Muscle layer of colon (tissue), 2 donors: Measurements from ENCODE around the gene PHAF1.

Experiments
- H3K27ac ChIP-seq: one replicate; pipeline ENCODE4 v1.7.0; 2013; ENCODE audit warnings: low read depth, mild to moderate bottlenecking, low read length, moderate library complexity
- H3K27me3 ChIP-seq, 2 donors: one replicate each; pipeline ENCODE4 v1.7.0; 2013; ENCODE audit warnings: low read length in 2 of 2, mild to moderate bottlenecking in 2 of 2; ENCODE audit not compliant: insufficient read depth in 2 of 2, control insufficient read depth in 1 of 2
- H3K36me3 ChIP-seq: one replicate; pipeline ENCODE4 v1.7.0; 2013; ENCODE audit warnings: mild to moderate bottlenecking, low read length; ENCODE audit not compliant: insufficient read depth
- H3K4me1 ChIP-seq: one replicate; pipeline ENCODE4 v1.7.0; 2013; ENCODE audit warnings: mild to moderate bottlenecking, low read length; ENCODE audit not compliant: insufficient read depth
- H3K4me3 ChIP-seq, 2 donors: one replicate each; pipeline ENCODE4 v1.7.0; 2013; ENCODE audit warnings: low read length in 2 of 2, low read depth in 1 of 2, mild to moderate bottlenecking in 1 of 2, moderate library complexity in 1 of 2
- H3K9ac ChIP-seq: one replicate; pipeline ENCODE4 v1.7.0; 2013; ENCODE audit warnings: low read length
- H3K9me3 ChIP-seq: one replicate; pipeline ENCODE4 v1.7.0; 2013; ENCODE audit warnings: mild to moderate bottlenecking, low read length
- donor health status: abdominal sarcoma.
- donor health status: Adenocarcinoma of cecum.

Gene PHAF1

DNA sequence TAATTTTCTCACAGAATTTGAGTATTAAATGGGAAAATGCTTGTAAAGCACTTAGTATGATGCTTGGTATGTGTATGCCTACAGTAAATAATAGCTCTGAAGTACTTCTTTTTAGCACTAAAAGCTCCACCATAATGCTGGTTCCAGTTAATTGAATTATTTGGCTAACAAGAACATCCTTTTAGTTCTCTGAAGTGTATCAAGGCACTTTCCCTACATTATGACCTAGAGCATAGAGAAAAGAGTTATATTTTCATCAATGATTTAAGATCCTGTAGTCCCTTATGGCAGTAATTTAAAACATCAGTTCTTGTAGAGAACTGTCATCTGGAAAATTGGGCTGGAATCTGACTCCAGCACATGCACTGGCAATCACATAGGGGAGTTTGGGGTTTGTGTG lies 21.9 kb upstream of the PHAF1 start:
- Histone ChIP-seq H3K36me3 (no peaks in the 10 kb centered on the region), H3K27me3 (no peaks in the 10 kb centered on the region), H3K4me1 (no peaks in the 10 kb centered on the region), H3K9ac (no peak overlapping the region), H3K9me3 (no peaks in the 10 kb centered on the region), H3K4me3 (no peak overlapping the region), H3K27ac (no peak overlapping the region)

DNA sequence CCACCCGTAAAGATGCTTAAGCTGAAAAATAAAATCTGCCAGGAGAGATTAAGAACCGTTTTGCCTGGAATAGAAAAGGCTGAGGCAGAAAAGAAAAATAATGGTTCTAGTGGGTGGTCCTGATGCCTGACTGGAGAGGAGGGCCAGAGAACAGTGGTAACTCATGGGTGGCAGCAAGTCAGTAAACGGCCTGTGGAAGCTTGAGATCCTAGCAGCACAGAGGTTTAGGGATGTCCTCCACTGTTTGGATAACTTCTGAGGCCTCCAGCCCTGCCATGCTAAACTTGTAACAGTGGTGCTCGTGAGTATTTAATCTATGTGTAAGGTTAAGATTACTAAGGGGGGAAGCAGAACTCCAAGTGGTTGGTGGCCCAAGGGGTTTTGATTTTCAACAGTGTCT lies 21.2 kb upstream of the PHAF1 start:
- H3K9me3 ChIP-seq = no peaks in the 10 kb centered on the region
- H3K27me3 ChIP-seq = no peaks in the 10 kb centered on the region
- H3K4me1 ChIP-seq = no peaks in the 10 kb centered on the region
- no peak overlapping the region for H3K9ac ChIP-seq
- H3K4me3 ChIP-seq = no peak overlapping the region
- H3K27ac ChIP-seq = no peak overlapping the region
- no peaks in the 10 kb centered on the region for H3K36me3 ChIP-seq

DNA sequence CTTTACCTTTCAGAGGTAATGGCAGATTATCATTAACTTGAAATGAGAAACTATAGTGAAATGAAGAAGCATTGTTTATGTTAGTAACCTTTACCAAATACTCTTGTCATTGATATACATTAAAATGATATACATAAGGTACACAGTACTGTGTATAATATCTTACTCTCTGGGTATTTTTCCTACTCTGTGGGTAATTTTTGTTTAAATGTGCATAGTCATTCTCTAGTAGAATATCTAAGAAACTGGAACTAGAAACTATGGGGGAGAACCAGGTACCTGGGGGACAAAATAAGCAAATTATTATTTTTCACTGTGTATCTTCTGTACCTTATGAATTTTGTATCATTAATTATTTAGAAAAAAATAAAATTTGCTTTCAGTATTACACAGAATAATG lies 20.6 kb upstream of the PHAF1 start:
- H3K27ac ChIP-seq = no peak overlapping the region
- H3K4me1 ChIP-seq = no peaks in the 10 kb centered on the region
- no peak overlapping the region for H3K4me3 ChIP-seq
- no peaks in the 10 kb centered on the region for H3K27me3 ChIP-seq
- H3K9me3 ChIP-seq = no peaks in the 10 kb centered on the region
- H3K9ac ChIP-seq = no peak overlapping the region
- no peaks in the 10 kb centered on the region for H3K36me3 ChIP-seq

DNA sequence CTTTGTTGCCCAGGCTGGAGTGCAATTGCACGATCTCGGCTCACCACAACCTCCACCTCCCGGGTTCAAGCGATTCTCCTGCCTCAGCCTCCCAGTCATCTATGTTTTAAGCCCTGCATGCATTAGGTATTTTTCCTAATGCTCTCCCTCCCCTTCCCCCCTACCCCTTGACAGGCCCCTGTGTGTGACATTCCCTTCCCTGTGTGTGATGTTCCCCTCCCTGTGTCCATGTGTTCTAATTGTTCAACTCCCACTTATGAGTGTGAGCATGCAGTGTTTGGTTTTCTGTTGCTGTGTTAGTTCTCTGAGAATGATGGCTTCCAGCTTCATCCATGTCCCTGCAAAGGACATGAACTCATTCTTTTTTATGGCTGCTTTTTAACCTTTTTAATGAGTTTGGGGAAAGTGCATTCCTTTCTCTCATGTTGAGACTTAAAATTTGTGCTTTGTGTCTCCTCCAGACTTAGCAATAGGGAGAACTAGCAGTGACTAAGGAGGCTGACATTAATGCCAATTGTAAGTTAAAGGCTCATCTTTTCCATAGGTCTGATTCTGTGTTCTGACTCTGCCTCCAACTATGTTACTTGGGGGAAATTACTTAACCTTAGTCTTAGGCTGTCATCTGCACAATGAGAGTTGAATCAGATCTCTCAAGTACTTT lies 17.7 kb upstream of the PHAF1 start:
- Histone ChIP-seq H3K27ac (no peak overlapping the region), H3K27me3 (no peaks in the 10 kb centered on the region), H3K9ac (no peak overlapping the region), H3K4me3 (no peak overlapping the region), H3K9me3 (no peaks in the 10 kb centered on the region), H3K4me1 (no peaks in the 10 kb centered on the region), H3K36me3 (no peaks in the 10 kb centered on the region)

DNA sequence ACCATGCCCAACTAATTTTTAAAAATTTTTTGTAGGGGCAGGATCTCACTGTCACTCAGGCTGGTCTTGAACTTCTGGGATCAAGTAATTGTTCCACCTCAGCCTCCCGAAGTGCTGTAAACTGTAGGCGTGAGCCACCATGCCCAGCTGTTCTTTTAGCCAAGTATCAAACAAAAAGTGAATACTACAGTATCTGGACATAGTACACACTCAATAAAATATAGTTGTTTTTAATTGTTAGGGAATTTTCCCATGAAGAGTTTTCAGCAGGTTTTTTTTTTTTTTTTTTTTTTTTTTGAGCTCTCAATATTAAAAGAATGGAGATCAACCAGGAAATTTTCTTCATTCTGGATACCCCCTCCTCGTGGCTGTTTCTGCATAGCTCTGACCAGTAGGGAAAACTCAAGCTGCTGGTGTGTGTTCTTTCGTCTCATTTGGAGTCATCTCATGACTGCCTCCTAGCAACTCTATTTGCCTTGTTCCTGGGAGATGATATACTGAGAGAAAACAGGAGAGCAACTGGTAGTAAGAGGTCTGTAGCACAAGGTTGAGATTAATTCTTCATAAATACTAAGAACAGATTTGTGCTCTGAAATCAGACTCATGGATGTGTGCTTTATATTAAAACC lies 16.5 kb upstream of the PHAF1 start:
- Histone ChIP-seq H3K27me3 (no peaks in the 10 kb centered on the region), H3K9me3 (no peaks in the 10 kb centered on the region), H3K36me3 (no peaks in the 10 kb centered on the region), H3K9ac (no peak overlapping the region), H3K4me1 (no peaks in the 10 kb centered on the region), H3K4me3 (no peak overlapping the region), H3K27ac (no peak overlapping the region)

DNA sequence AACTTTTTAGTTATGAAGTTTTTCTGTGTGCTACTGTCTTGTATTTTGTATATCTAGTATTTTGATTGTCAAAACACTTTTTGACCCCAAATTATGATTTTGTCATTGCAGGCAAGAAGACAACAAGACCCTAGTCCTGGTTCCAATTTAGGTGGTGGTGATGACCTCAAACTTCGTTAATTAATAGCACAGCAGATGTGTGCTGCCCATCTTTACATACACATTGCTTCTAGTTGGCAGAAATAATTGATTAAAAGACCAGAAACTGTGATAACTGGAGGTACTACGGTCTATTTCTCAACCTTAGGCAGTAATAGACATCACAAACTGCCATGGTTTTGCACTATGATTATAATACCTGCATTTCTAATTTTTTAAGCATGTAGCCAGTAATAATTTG lies 11.1 kb upstream of the PHAF1 start:
- Histone ChIP-seq H3K9me3 (no peaks in the 10 kb centered on the region), H3K9ac (no peak overlapping the region), H3K36me3 (peaks cover 8% of the 10 kb centered on the region), H3K27me3 (no peaks in the 10 kb centered on the region), H3K4me1 (no peaks in the 10 kb centered on the region), H3K4me3 (no peak overlapping the region), H3K27ac (no peak overlapping the region)

DNA sequence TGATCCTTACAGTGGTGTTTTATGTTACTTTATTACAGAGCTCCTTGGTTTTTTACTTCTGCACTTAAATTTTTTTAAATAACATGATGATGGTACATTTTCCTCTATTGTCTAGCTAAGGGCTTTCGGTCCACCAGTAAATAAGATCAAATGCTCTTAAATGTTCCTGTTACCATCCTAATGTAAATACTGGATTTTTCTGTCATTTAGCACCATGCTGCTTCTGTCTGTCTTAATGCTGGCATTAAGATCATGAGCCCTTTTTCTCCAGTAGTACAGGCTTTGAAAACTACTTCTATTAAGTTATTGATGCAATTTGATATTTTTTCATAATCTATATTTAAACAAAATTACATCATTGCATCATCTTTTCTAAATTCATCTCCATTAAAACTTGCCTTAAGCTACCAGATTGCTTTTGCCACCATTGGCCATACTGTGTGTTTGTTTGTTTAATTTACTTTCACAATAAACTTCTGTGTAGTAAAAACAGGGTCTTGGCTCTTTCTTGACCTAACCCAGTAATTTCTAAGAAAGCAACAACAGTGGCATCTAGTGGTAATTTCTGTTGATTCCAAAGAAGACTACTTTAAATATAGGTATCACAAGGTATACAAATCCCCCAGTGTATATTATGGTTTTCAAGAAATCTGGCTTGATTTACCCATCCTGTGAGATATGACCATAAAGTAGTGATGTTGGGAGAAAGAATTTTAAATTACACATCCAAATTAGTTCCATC lies 9.0 kb upstream of the PHAF1 start:
- no peak overlapping the region for H3K27ac ChIP-seq
- H3K4me3 ChIP-seq = no peak overlapping the region
- H3K9me3 ChIP-seq = no peaks in the 10 kb centered on the region
- H3K9ac ChIP-seq = no peak overlapping the region
- H3K36me3 ChIP-seq = peaks cover 8% of the 10 kb centered on the region
- H3K27me3 ChIP-seq = no peaks in the 10 kb centered on the region
- no peaks in the 10 kb centered on the region for H3K4me1 ChIP-seq

DNA sequence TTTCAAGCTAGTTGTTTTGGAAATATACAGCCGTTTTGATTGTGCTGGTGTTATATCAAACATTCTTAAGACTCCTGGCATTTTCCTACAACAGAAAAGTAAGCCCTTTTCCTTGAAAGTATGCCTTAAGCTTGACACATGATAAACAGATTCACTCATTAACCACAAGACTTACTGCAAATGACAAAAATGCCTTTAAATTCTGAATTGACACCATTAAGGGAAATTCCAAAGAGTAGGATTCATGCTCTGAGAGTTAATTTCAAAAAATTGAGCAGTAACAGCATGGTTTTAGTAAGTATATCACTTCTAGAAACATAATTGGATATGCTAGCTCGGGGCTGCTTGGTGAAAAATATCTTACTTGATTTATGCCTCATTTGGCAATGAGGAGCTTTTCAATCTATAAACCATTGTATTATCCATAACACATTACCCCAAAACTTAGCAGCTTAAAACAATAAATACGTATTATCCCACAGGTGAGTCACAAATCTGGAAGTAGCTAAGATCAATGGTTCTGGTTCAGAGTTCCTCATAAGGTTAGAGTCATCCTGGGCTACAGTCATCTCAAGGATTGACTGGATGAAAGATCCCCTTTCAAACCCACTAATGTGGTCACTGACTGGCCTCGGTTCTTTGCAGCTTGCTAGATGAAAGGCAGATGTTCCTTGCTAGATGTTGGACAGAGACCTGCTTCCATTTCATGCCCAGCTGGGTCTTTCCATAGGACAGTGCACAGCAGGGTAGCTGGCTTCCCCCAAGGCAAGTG lies 8.2 kb upstream of the PHAF1 start:
- Histone ChIP-seq H3K27ac (no peak overlapping the region), H3K27me3 (no peaks in the 10 kb centered on the region), H3K9ac (no peak overlapping the region), H3K9me3 (no peaks in the 10 kb centered on the region), H3K36me3 (peaks cover 8% of the 10 kb centered on the region), H3K4me1 (no peaks in the 10 kb centered on the region), H3K4me3 (no peak overlapping the region)

DNA sequence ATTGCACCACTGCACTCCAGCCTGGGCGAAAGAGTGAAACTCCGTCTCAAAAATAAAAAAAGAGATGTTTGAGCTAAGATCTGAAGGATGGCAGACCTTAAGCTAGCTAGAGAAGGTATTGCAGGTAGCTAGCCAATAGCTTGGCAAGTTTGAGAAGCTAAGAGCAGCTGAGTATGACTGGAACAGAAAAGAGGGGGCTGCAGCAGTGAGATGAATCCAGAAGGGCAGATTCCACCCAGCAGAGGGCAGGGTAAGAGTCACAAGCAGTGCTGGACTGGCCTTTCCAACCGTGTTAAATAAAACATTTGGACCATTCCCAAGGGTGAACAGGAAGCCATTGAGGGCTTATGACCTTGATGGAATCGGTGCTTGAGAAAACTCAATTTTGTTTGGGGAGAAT lies 5.7 kb upstream of the PHAF1 start:
- H3K9me3 ChIP-seq = no peaks in the 10 kb centered on the region
- no peak overlapping the region for H3K27ac ChIP-seq
- H3K27me3 ChIP-seq = no peaks in the 10 kb centered on the region
- no peak overlapping the region for H3K4me3 ChIP-seq
- no peak overlapping the region for H3K9ac ChIP-seq
- no peaks in the 10 kb centered on the region for H3K4me1 ChIP-seq
- H3K36me3 ChIP-seq = peaks cover 5% of the 10 kb centered on the region

DNA sequence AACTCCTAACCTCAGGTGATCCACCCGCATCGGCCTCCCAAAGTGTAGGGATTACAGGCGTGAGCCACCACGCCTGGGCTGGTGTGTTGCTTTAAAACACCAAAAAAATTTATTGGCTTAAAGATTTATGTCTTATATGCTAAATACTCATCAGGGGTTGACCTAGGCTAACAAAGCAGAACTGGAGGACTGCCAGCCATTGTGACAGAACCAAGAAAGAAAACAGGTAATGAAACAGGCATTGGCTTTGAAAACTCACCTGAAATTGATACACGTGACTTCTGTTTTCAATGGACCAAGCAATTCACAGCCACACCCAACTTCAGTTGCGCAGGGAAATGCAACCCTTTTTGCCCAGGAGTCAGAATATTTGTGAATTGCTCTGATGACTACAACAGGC lies 4.9 kb upstream of the PHAF1 start:
- Histone ChIP-seq H3K9ac (no peak overlapping the region), H3K9me3 (no peaks in the 10 kb centered on the region), H3K27me3 (no peaks in the 10 kb centered on the region), H3K27ac (no peak overlapping the region), H3K4me1 (no peaks in the 10 kb centered on the region), H3K36me3 (no peaks in the 10 kb centered on the region), H3K4me3 (no peak overlapping the region)

DNA sequence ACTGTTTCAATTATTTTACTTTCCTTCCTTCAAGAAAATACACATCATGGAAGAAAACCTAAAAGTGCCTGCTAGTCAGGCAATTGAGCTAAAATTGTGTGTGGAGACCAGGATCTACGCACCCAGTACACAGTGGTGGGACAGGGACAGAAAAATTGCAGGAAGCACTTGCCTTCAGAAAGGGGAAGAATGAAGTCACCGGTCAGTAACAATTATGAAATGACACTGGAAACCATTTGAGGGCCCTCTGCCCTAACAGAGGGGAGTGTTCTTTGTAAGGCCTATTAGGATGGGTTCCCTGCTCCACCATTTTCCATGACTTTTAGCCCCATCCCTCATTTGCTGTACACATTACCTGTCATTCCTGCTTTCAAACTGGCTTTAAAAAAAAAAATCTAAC lies 4.5 kb upstream of the PHAF1 start:
- no peak overlapping the region for H3K4me3 ChIP-seq
- no peaks in the 10 kb centered on the region for H3K9me3 ChIP-seq
- no peaks in the 10 kb centered on the region for H3K27me3 ChIP-seq
- H3K27ac ChIP-seq = no peak overlapping the region
- H3K36me3 ChIP-seq = no peaks in the 10 kb centered on the region
- H3K4me1 ChIP-seq = no peaks in the 10 kb centered on the region
- H3K9ac ChIP-seq = no peak overlapping the region
